HG03520 (cell line): Measurements from ENCODE around the gene SEC63.
"Not testable (repeated sequence)": the region's sequence is repeated elsewhere in the genome, so short reads cannot be mapped to it uniquely, and the experiment has no call there.

Source experiments
- ATAC-seq: cut with Tn5 transposase; IDR thresholded peaks from one replicate; pipeline ENCODE4 v1.9.1; 2021; ENCODE audit warnings: mild to moderate bottlenecking, moderate library complexity; ENCODE audit not compliant: unreplicated experiment

Gene SEC63

GRCh38 chr6:107932580-107932979, 25.4 kb downstream of the SEC63 start:
- no peak for ATAC-seq

DNA sequence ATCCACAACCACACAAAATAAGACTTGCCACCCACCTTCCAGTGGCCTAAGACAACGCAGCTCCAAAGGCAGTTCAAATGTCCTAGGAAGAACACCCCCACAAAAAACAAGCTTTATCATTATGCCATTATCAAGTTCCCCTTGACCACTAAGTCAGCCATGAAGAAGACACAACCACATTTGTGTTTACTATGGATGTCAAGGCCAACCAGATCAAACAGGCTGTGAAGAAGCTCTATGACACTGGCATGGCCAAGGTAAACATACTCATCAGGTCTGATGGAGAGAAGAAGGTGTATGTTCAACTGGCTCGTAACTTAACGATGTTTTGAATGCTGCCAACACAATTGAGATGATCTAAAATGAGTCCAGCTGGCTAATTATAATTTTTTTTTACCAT, 26.1 kb downstream of the SEC63 start:
- ATAC-seq = no peak

DNA sequence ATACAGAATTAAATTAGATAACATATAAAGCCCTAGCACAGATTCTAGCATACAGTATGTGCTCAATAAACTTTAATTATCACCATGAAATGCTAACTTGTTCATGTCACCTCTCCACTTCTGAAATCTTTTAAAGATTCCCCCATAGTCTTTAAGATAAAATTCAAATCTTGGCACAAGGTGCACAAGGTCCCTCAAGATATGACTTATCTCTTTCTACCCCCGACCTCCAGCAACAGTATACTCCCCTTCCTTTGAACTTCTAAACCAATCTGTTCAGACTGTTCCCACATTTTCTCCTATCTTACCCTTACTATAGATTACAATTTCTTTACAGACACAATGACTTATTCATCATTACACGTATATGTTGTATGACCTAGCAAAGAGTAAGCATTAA, 29.0 kb downstream of the SEC63 start:
- ATAC-seq = no peak

DNA sequence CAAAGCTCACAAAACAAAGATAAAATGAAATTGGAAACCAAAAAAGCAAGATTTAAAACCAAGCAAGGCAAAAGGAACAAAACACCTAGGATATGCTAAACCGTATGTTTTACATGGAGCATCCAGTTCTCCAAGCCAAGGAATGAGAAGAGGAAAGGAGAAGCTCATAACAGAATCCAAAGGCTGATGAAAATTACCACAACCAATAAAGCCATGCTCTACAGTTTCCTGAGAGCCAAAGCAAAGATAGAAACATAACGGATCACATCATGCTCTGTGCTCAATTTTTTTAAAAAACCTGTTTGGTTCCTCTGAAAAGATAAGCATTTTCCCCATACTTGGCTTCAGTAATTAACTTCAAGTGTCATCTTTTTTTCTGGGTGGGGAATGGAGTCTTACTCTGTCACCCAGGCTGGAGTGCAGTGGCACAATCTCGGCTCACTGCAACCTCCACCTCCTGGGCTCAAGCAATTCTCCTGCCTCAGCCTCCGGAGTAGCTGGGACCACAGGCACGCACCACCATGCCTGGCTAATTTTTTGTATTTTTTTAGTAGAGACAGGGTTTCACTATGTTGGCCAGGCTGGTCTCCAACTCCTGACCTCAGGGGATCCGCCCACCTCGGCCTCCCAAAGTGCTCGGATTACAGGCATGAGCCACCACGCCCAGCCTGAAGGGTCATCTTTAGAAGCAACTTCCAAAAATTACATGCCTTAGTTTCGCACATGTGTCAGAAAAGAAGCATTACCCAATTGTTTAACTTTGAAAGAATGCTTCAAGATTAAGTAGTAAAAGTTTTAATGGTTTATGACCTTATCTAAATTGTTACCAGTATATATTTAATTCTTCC, 31.1 kb downstream of the SEC63 start:
- not testable (repeated sequence) for ATAC-seq

- no peak for ATAC-seq
Measured at GRCh38 chr6:107917451-107918375, 40.3 kb downstream of the SEC63 start.

- ATAC-seq = not testable (repeated sequence)
Measured at GRCh38 chr6:107916961-107917360, 41.0 kb downstream of the SEC63 start.

DNA sequence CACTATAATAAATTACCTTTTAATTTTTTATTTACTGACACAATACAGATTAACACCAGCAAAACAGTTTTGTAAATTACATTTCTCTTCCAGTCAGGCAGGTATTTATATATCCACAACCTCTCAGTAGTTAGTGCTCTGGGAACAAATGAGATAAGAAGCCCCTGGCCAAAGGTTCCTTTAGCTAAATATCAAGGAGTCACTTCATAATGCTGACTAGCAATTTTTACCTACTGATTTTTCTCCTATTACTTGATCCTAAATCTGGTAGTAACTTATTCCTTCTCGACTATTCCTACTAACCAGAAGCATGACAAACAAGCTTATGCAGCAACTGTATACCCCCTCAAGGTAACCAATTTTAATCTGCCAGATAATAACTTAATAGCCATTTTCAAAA, 46.3 kb downstream of the SEC63 start:
- no peak for ATAC-seq

- ATAC-seq = no peak
Measured at GRCh38 chr6:107894809-107895396, 63.1 kb downstream of the SEC63 start.

DNA sequence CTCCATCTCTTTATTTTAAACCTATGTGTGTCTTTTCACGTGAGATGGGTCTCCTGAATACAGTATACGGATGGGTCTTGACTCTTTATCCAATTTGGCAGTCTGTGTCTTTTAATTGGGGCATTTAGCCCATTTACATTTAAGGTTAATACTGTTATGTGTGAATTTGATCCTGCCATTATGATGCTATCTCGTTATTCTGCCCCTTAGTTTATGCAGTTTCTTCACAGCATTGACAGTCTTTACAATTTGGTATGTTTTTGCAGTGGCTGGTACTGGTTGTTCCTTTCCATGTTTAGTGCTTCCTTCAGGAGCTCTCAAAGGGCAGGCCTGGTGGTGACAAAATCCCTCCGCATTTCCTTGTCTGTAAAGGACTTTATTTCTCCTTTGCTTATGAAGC, 67.6 kb downstream of the SEC63 start:
- not testable (repeated sequence) for ATAC-seq

DNA sequence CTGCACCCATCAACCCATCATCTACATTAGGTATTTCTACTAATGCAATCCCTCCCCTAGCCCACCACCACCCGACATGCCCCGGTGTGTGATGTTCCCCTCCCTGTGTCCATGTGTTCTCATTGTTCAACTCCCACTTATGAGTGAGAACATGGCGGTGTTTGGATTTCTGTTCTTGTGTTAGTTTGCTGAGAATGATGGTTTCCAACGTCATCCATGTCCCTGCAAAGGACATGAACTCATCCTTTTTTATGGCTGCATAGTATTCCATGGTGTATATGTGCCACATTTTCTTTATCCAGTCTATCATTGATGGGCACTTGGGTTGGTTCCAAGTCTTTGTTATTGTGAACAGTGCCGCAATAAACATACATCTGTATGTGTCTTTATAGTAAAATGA, 72.1 kb downstream of the SEC63 start:
- ATAC-seq = not testable (repeated sequence)

GRCh38 chr6:107879941-107880340, 78.1 kb downstream of the SEC63 start:
- no peak for ATAC-seq

DNA sequence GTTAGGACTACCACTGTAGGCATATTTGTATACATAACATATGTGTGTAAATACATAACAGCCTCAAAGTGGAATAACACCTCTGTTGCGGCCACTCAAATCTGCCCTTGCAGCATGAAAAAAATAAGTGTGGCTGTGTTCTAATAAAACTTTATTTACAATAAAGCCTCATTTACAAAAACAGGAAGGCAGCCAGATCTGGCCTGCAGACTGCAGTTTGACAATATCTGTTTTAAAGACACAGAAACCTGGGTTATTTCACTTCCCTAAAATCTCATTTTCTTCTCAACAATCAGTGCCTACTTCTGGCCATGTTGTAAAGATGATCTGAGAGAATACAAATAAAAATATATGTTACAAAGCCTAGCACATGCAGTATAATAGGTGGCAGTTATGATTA, 80.0 kb downstream of the SEC63 start:
- no peak for ATAC-seq

- ATAC-seq = no peak
Measured at GRCh38 chr6:107871976-107872375, 86.0 kb downstream of the SEC63 start.

DNA sequence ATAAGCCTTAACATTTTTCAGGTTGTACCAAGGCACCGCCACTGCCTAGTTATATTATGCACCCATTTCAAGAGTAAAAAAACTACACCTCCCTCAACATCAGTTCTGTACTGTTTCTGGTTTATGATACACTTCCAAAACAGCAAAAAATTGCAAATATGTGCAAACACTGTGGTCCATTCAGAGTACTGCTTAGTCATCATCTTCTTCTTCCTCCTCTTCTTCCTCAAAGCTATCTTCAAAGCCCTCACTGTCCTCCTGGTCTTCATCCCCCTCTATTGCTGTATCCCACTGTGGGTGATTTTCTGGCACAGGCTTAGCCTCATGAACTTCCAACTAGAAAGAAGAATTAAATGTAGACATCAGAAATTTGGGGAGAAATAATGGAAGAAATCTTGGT, 86.5 kb downstream of the SEC63 start:
- ATAC-seq = not testable (repeated sequence)

GRCh38 chr6:107871016-107871415, 87.0 kb downstream of the SEC63 start:
- ATAC-seq = no peak

DNA sequence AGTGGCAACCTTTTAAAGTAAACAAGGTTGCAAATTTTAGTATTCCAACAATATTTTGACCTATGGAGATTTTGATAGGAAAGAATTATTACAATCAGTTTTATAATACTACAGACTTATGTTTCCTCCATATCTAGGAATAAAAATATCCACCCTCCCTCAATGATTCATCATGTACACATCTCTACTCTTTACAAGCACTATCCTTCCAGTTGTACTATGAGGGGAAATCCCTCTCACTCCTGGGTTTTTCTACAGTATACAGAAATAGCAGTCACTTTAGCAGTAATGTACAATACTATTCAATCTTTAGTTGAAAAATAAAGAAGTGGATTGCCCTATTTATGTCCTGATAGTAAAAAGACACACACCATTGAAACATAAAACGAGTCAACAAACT, 87.6 kb downstream of the SEC63 start:
- ATAC-seq = no peak

GRCh38 chr6:107869871-107870270, 88.1 kb downstream of the SEC63 start:
- ATAC-seq = no peak

- no peak for ATAC-seq
Measured at GRCh38 chr6:107868867-107869611, 89.0 kb downstream of the SEC63 start.

- no peak for ATAC-seq
Measured at GRCh38 chr6:107867302-107867615, 90.7 kb downstream of the SEC63 start.

DNA sequence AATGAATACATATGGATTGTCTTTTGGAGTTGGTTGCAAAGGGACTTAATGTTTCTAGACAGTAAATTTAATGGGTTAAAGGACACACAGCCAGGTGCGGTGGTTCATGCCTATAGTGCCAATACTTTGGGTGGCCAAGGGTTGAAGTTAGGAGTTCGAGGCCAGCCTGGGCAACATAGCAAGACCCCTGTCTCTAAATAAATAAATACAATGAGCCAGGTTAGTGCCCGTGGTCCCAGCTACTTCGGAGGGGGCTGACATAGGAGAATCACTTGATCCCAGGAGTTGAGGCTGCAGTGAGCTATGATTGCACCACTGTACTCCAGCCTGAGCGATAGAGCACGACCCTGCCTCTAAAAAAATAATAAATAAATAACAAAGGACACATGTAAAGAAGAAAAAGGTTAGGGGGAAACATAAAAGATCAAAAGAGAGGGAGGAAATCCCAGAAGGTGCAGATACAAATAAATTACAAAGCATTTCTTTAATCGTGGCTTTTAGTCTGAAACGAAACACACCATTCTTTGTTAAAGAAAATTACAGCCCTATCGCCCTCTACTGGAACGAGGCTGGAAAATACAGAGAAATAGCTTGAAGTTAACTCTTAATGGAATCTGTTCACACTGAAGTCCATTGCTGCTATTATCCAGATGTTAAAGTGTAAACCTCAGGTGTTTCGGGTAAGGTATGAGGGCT, 91.3 kb downstream of the SEC63 start:
- ATAC-seq = no peak
